ACC112 (cell line): ENCODE results near the gene PHLPP2.

ENCODE experiments used
- H2AFZ ChIP-seq: fragments of 200-600 bp; sonication (generic); one replicate; pipeline ENCODE4 v1.6.0; 2017; ENCODE audit warnings: antibody characterized with exemption, low read length; ENCODE audit not compliant: unreplicated experiment
- H3K27ac ChIP-seq: fragments of 200-600 bp; sonication (generic); 2 replicates; pipeline ENCODE4 v1.5.1; 2014; ENCODE audit warnings: low read depth, mild to moderate bottlenecking, antibody characterized with exemption, low read length, moderate library complexity
- H3K27me3 ChIP-seq: fragments of 200-600 bp; sonication (generic); 2 replicates; pipeline ENCODE4 v1.6.1; 2014; ENCODE audit warnings: mild to moderate bottlenecking, antibody characterized with exemption, low read length, moderate library complexity, mixed read lengths; ENCODE audit not compliant: insufficient read depth
- H3K36me3 ChIP-seq: fragments of 200-600 bp; sonication (generic); 2 replicates; pipeline ENCODE4 v1.6.1; 2016; ENCODE audit warnings: mild to moderate bottlenecking, antibody characterized with exemption, low read length, moderate library complexity, mixed read lengths; ENCODE audit not compliant: insufficient read depth
- H3K4me1 ChIP-seq: fragments of 200-600 bp; sonication (generic); one replicate; pipeline ENCODE4 v1.6.1; 2016; ENCODE audit warnings: low read length, mixed read lengths; ENCODE audit not compliant: insufficient read depth, unreplicated experiment, control insufficient read depth
- H3K4me3 ChIP-seq: fragments of 200-600 bp; sonication (generic); 2 replicates; pipeline ENCODE4 v1.5.1; 2014; ENCODE audit warnings: mild to moderate bottlenecking, low read depth, low read length
- H3K79me2 ChIP-seq: fragments of 200-600 bp; sonication (generic); one replicate; pipeline ENCODE4 v1.6.0; 2016; ENCODE audit warnings: low read length; ENCODE audit not compliant: control insufficient read depth, unreplicated experiment, insufficient read depth

PHLPP2 gene

GRCh38 chr16:71748226-71748625, 23.7 kb upstream of the PHLPP2 start:
- Histone ChIP-seq H3K79me2 (no peaks in the 10 kb centered on the region), H2AFZ (no peak overlapping the region), H3K36me3 (peaks cover 23% of the 10 kb centered on the region), H3K27me3 (no peaks in the 10 kb centered on the region), H3K4me1 (no peaks in the 10 kb centered on the region), H3K4me3 (no peak overlapping the region), H3K27ac (no peak overlapping the region)

DNA sequence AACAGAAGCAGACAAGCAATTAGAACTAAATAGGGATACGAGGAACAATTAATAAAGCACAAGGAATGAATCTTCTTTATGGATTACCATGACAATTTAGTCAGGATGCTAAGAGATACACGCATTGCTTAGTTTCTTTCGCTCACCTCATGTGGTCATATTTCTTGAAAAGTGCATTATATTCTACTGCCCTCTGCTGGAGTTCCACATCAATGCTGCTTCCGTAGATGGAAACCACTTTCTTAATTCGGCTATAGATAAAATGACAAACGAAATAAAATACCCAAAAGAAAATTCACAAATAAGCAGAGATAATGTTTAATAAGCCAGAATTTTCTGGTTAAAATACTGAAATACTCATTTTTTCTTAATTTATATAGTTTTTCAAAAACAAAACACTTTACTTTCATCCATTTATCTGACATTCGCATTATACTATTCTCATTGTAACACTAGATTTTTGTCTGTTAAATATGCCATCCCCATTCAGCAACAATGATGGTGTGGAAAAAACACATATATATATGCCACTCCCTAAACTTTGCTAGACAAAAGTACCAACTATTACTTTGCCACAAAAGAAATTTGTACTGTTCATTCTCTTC, 22.0 kb upstream of the PHLPP2 start:
- H3K36me3 ChIP-seq, result peaks cover 22% of the 10 kb centered on the region
- no peaks in the 10 kb centered on the region for H3K4me1 ChIP-seq
- H3K27ac ChIP-seq, result no peak overlapping the region
- no peaks in the 10 kb centered on the region for H3K79me2 ChIP-seq
- H2AFZ ChIP-seq, result no peak overlapping the region
- H3K4me3 ChIP-seq, result no peak overlapping the region
- no peaks in the 10 kb centered on the region for H3K27me3 ChIP-seq

- no peaks in the 10 kb centered on the region for H3K79me2 ChIP-seq
- peaks cover 46% of the 10 kb centered on the region for H3K36me3 ChIP-seq
- no peaks in the 10 kb centered on the region for H3K4me1 ChIP-seq
- no peaks in the 10 kb centered on the region for H3K27me3 ChIP-seq
- H3K27ac ChIP-seq, result no peak overlapping the region
- no peak overlapping the region for H3K4me3 ChIP-seq
- H2AFZ ChIP-seq, result no peak overlapping the region
Observed at GRCh38 chr16:71738855-71739254, 14.4 kb upstream of the PHLPP2 start.

DNA sequence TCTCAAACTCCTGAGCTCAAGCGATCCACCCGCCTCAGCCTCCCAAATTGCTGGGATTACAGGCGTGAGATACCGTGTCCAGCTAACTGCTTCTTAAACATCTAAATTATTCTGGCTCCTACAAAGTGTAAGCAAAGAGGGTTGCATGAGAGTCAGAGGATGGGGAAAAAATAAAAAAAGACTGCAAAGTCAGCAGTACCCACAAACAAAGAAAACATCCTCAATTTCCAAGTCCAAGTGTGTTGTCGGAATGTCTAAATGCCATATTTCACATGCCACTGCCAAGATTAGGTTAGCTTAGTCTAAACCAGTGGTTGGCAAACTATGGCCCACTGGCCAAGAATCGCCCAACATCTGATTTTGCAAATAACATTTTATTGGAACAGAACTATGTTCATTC, 13.0 kb upstream of the PHLPP2 start:
- Histone ChIP-seq H2AFZ (no peak overlapping the region), H3K27me3 (no peaks in the 10 kb centered on the region), H3K4me3 (no peak overlapping the region), H3K27ac (no peak overlapping the region), H3K4me1 (no peaks in the 10 kb centered on the region), H3K36me3 (peaks cover 57% of the 10 kb centered on the region), H3K79me2 (no peaks in the 10 kb centered on the region)

DNA sequence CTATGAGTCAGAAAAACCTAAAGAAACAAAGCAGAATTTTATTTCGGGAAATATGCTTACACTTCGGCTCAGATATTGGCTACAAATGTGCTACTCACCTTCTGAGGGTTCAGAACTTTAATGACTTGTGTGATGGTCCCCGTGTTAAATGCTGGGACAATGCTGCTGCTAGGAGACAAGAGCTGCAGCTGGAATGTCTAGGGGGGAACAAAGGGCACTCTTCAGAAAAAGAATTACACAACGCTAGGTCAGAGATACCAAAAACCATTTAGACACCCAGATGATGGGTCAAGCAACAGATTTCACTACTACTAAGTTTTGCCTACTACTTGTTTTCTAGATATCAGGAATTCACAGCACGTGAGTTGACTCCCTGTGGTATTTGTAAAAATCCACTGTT, 10.0 kb upstream of the PHLPP2 start:
- no peak overlapping the region for H2AFZ ChIP-seq
- peaks cover 53% of the 10 kb centered on the region for H3K36me3 ChIP-seq
- H3K4me3 ChIP-seq, result no peak overlapping the region
- no peaks in the 10 kb centered on the region for H3K79me2 ChIP-seq
- no peak overlapping the region for H3K27ac ChIP-seq
- H3K4me1 ChIP-seq, result no peaks in the 10 kb centered on the region
- H3K27me3 ChIP-seq, result no peaks in the 10 kb centered on the region

DNA sequence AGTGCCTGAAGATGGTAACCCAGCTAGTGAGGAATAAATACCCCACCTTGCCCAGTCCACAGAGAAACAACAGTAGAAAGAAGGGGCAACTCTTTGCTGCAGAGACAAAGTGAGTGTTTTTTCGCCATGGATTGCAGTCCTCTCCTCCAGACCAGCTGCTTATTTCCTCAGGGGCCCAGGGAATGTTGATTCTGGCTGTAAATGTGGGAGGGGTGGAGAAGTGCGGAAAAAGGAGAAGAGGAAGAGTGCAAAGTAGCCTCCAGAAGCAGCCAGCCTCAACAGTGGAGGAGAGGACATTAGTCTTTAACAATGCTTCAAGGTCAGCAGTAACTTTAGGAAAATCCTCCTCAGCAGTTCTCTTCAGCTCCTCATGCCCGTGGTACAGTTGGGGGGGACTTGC, 8.1 kb upstream of the PHLPP2 start:
- no peak overlapping the region for H2AFZ ChIP-seq
- no peak overlapping the region for H3K27ac ChIP-seq
- H3K4me1 ChIP-seq, result no peaks in the 10 kb centered on the region
- no peaks in the 10 kb centered on the region for H3K79me2 ChIP-seq
- peaks cover 37% of the 10 kb centered on the region for H3K36me3 ChIP-seq
- no peaks in the 10 kb centered on the region for H3K27me3 ChIP-seq
- H3K4me3 ChIP-seq, result no peak overlapping the region

DNA sequence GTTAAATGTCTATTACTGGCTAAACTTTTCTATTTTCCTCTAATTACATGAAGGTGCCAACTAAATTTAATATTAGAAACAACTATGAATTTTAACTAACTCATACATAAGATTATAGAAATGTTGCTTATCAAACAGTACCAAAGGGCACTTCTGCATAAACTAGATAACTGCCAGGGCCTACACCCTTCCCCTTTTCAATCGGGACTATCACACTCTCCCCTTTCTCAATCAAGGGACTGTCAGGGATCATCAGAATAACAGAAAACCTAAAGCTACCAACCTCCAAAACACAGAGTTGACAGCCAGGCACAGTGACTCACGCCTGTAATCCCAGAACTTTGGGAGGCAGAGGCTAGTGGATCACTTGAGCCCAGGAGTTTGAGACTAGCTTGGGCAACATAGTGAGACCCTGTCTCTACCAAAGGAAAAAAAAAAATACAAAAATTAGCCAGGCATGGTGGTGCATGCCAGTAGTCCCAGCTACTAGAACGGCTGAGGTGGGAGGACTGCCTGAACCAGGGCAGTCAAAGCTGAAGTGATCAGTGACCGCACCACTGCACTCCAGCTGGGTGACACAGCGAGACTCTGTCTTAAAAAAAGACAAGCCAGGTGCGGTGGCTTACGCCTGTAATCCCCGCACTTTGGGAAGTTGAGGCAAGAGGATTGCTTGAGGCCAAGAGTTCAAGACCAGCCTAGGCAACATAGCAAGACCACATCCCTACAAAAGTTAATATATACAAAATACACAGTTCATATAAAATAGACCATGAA, 3.2 kb upstream of the PHLPP2 start:
- Histone ChIP-seq H3K27ac (no peak overlapping the region), H3K4me3 (no peak overlapping the region), H3K36me3 (peaks cover 12% of the 10 kb centered on the region), H3K79me2 (peaks cover under 1% of the 10 kb centered on the region), H3K4me1 (no peaks in the 10 kb centered on the region), H2AFZ (no peak overlapping the region), H3K27me3 (no peaks in the 10 kb centered on the region)

DNA sequence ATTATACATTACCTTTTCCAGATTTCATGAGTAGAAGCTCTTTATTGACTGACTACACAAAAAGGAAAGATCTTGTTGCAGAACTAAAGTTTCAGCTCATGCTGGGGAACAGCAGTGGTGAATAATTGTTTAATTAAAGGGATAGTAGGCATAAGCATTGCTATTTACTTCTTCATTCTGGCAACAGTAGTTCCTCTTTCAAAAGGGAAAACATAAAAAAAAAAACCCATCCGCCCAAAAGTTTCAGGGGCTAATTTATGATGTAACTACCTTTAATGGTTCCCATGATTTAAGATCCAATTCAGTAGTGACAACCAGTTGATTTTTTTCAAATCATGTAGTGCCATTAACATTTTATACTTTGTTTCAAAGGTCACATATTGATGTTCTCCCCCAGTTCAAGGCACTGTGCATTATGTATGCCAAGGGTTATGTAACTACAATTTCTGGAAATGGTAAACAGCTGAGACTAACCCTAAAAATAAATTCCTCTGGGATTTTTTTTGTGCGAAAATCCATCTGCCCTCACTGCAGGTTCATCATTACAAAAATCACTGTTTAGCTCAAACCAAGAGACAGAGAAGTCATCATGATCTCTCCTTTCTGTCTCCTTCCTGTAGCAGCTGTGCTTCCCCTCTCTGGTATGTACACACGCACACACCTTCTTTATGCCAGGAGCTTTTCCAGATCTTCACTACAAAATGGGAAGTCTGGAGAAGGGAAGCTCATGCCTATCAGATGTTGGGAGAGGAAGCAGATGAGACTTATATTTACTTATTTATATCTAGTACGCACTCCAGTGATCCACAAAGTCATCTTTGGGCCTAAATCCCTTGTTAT, 2.2 kb upstream of the PHLPP2 start:
- Histone ChIP-seq H2AFZ (no peak overlapping the region), H3K27ac (no peak overlapping the region), H3K79me2 (peaks cover 11% of the 10 kb centered on the region), H3K27me3 (no peaks in the 10 kb centered on the region), H3K4me1 (peaks cover 8% of the 10 kb centered on the region), H3K4me3 (no peak overlapping the region), H3K36me3 (peaks cover 6% of the 10 kb centered on the region)

DNA sequence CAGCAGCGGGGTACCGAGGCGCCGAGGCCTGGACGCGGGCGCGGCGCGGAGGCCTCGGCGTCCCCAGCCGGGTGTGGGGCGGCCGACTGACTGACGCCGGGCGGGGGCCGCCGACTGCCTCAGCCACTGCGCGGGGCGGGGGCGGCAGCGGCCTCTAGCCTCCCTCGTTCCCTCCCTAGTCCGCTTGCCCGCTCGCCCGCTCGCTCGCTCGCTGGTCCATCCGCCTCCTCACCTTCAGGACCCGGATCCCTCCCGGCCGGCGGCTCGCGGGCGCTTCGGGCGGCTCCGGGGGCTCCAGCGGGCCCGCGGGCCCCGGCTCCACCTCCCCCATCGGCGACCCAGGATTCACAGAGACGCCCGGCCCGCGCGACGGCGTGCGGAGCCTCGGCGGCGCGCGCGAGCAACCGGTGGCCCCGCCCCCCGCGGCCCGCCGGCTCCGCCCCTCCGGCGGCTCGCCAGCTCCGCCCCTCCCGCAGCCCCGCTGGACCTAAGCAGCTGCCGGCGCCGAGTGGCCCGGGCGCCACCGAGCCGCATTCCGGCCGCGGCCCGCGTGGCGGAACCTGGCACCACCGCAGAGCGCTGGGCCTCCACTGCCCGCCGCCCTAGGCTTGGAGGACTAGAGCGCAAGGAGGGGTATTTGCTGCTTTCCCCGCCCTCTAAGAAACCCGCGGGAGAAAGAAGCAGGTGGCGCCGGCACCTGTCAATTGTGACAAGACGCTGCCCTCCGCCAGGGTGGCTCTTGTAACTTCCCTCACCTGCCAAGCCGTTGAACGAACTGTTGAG, 773 bp downstream of the PHLPP2 start:
- Histone ChIP-seq H3K27ac (peak overlapping the region; percentile 31; the same call in 1 of the 2 replicates), H3K79me2 (peaks cover 34% of the 10 kb centered on the region), H3K27me3 (no peaks in the 10 kb centered on the region), H3K4me1 (peaks cover 9% of the 10 kb centered on the region), H3K36me3 (no peaks in the 10 kb centered on the region), H3K4me3 (peak overlapping the region; percentile 78), H2AFZ (peak overlapping the region; percentile 91)

DNA sequence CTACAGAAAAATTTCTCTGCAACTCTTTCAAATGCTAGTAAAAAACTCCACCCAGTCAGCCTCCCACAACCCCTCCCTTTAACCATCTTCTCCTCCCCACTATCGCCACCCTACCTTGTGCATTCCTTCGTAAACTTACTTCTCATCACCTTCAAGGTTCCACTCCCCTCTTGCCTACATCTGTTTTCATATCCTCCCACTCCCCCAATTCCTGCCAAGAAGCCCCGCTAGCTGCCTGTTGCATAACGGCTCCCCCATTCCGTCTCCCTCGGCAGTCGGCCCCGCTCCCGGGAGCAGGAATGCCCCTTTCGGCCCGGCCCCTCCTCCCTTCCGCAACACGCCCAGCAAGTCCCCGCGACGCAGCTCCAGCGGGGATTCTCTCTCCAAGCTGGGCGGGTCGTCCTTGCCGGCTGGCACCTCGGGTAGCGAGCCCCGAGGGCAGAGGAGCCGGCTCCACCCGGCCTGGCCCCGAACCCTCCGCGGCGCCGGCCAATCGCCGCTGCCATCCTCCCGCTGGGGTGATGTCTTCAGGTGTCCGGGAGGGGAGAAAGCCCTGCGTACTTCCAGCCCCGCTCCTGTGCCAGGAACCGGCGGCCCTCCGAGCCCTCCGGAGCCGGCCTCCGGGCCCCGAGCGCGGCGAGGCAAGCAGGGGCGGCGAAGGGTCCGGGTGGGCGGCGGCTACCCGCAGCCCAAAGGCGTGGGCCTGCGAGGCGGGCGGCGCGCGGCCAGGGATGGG, 1.5 kb downstream of the PHLPP2 start:
- H3K27ac ChIP-seq, result peak overlapping the region; percentile 31; the same call in 1 of the 2 replicates
- peaks cover 9% of the 10 kb centered on the region for H3K4me1 ChIP-seq
- H3K79me2 ChIP-seq, result peaks cover 37% of the 10 kb centered on the region
- H2AFZ ChIP-seq, result peak overlapping the region; percentile 90
- H3K4me3 ChIP-seq, result peak overlapping the region; percentile 78
- no peaks in the 10 kb centered on the region for H3K36me3 ChIP-seq
- no peaks in the 10 kb centered on the region for H3K27me3 ChIP-seq
